Stimulated activated CD4-positive, alpha-beta T cell treated with anti-CD3 and anti-CD28 coated beads, Interleukin-15, amount 100 ng/mL, for 1 hour (primary cell): ENCODE measurements around the gene NEDD9.
A peak's percentile ranks its signal among the peaks of the same experiment; 100 is the strongest.

Source experiments
- DNase-seq, 2 donors: peaks; one replicate each; pipeline ENCODE4 v3.0.0-alpha.2; 2020; ENCODE audit warnings: low read depth in 1 of 2, low spot score in 1 of 2

NEDD9 gene

DNA sequence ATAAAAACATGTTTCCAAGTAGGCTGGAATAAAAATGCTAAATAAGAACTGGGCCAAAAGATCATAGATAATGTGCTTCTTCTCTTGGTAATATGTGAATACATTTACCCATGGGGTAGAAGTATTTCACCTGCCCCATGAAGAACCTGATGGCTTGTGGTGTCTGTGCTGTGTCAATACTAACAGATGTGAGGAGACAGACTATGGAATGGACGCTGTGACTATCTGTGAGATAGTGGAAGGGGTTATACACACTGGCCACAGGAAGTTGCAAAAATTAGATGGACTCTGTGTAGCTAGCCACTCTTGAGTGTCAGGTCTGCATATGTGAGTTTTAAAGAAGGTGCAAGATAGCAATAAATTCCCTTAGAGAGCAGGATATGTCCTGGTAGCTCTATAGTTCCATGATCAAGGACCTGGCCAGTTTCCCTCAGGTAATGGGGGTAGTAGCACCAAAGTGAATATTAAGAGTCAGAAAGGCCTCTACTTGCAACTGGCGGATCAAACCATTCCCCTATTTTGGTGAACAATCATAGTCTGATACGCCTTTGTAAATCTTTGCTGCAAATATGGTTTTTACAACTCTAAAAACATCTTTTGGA, 48.6 kb downstream of the NEDD9 start:
- DNase-seq = no peak

DNA sequence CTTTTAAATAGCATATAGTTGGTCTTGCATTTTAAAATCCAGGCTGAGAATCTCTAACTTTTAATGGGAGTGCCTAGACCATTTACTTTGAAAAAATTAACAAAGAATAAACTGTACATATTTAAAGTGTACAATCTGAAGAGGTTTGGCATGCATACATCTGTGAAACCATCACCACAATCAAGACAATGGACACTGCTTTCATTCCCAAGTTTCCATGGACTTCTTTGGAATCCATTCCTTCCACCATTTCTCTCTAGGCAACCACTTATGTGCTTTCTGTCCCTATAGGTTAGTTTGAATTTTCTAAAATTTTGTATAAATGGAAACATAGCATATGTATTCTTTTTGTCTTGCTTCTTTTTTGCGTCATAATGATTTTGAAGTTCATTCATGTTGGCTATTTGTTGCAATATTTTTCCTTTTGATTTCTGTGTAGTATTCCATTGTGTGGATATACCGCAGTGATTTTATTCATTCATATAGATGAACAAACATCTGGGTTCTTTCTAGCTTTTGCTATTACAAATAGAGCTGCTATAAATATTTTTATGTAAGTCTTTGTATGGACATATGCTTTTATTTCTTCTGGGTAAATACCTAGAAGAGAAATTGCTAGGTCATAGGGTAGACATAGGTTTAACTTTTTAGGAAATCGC, 50.9 kb downstream of the NEDD9 start:
- no peak for DNase-seq

DNA sequence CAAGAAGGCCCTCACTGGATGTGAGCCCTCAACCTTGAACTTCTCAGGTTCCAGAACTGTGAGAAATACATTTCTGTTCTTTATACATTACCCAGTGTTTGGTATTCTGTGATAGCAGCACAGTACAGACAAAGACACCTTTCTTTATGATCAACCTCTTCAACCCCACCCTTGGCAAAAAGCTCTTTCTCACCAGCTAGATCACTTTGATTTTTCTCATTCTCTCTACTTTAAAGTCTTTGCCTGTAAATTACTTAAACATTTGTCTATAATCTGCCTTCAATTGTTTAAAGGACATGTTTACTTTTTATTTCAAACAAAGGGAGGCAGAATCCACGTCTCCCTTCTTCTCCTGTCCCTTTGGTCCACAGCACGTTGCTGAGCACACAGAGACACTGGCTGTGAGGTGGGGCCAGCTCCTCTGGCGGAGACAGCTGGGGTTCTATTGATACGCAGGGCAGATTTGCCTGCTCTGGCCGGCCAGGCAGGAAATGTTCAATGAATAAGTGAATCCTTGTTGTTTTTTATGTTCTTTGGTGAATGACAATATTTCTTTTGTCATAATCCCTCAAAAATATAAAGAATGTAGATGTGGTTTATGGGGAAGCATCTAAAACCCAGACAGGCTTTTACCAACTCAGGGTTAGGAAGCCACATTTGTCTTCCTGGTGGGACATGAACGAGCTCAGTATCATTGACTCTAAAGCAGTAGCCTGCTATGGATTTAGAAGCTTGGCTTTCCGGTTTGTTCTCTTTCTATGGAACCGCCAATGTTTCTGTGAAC, 52.9 kb downstream of the NEDD9 start:
- DNase-seq = no peak

DNA sequence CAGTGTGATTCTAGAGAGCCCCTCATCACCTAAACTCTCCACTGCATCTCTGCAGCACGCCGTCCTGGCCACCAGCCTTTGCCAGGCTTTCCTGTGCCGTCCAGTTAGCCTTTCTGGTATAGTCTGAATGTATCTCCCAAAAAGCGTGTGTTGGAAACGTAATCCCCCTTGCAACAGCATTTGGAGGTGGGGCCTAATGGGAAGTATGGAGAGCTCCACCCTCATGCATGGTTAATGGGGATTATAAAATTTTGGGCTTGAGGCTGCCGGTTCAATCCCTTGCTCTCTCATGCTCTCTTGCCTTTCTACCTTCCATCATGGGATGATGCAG, 53.4 kb downstream of the NEDD9 start:
- DNase-seq = no peak

- no peak for DNase-seq
Observed at GRCh38 chr6:11177271-11177670, 55.2 kb downstream of the NEDD9 start.

DNA sequence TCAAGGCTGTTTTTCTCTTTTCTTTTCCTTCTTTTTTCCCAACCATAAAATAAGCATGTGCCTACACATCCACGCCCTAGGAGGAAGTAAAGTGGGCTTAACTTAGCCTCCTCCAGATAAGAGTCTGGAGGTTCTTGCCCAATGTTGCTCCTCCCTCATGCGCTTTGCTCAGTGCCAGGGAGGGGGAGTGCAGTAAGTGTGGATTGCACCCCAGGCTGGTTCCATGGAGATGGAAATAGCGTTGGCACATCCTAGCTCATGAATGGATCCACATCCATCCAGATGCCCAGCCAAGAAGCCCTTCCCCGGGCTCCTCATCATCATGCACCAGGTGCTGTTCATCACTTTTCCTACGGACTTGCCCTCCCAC, 58.2 kb downstream of the NEDD9 start:
- DNase-seq = no peak

DNA sequence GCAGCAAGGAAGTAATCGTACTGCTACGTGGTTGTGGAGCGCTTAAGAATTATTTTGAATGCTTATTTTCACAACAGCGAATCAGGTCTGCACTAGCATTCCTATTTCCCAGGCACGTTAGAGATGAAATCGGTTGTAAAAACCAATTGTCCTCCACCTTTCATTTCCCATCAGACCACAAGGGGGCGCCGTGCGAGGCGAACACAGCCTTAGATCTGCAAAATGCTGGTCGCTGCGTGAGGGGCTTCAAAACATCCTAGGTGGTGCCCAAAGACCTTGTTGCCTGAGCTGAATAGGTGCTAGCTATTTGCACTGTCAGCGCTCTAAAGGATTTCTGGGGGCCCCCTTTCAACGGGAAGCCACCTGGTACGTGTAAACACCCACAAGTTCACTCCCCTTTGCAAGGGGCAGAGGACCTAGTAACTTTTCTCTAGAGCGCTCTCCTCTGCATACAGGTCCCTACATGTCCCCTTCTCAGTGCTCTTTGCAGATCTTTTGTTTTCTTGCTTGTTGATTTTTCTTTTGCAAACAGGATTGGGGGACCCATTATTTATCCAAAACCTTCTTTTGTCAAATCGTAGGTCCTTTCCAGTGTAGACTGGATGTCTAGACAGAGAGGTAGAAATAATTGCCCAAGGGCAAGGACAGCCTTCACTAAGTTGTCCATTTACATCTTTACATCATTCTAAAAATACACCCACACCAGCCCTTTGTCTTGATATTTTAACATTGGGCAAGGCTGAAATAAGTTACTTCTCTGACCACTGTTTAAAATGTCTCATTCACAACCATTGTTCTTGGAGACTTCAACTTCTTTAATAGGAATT, 59.8 kb downstream of the NEDD9 start:
- DNase-seq = peak; percentile 53 to 66

GRCh38 chr6:11171952-11172351, 60.5 kb downstream of the NEDD9 start:
- DNase-seq = no peak

GRCh38 chr6:11168091-11168635, 64.3 kb downstream of the NEDD9 start:
- DNase-seq = no peak

DNA sequence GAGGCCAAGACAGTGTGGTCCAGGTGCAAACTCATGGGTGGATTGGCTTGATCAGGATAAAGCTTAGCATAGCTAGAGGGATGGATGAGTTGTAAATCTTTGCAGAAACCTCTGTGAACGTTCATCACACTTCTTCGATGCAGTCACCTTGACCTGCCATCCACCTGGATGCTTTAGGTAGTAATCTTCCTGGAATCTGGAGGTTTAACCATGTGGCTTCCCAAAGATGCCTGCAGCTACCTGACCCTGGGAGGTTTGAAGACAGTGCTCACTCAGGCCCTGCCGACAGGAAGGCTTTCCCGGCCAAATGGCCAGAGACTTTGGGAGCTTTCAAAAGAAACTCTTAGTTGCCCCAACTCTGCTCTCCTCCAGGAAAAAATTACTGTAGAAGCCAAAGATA, 65.5 kb downstream of the NEDD9 start:
- no peak for DNase-seq

GRCh38 chr6:11164717-11165646, 67.5 kb downstream of the NEDD9 start:
- DNase-seq = no peak

DNA sequence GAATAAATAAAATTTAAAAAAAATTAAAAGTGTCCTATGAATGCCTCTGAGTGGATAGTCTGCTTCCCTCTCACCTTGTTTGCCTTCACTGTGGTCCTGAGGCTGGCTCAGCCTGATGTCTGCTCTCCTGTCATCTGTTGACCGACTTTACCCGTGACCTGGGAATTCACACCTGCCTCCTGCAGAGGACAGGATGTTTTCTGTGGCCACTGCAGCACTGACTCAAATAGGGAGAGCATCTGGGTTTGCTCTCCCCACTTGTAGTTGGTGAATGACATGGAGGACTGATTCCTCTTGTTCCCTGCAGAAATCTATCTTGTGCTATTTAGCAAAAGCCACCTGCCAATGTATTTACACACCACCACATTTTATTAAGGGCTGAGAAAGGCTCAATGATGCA, 68.5 kb downstream of the NEDD9 start:
- no peak for DNase-seq

DNA sequence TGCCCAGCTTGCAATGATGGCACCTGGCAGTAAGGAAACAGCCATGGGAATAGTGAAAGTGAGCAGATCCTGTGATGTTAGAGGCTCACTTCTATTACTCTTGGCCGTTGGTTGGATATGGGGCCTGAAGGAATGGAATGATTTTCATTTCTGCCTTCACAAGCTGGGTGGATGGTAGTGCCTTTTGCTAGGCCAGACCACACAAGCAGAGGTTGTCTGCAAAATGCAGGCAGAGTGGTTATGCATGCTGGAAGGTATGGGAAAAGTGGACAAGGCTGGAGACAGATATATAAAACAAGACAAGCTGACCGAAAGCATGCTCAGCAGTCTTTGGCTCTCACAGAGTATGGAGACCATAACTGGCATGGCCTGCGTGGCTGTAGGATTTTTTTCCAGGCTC, 70.2 kb downstream of the NEDD9 start:
- no peak for DNase-seq

- no peak for DNase-seq
Observed at GRCh38 chr6:11161031-11161956, 71.2 kb downstream of the NEDD9 start.

- DNase-seq = no peak
Observed at GRCh38 chr6:11160199-11160598, 72.3 kb downstream of the NEDD9 start.

DNA sequence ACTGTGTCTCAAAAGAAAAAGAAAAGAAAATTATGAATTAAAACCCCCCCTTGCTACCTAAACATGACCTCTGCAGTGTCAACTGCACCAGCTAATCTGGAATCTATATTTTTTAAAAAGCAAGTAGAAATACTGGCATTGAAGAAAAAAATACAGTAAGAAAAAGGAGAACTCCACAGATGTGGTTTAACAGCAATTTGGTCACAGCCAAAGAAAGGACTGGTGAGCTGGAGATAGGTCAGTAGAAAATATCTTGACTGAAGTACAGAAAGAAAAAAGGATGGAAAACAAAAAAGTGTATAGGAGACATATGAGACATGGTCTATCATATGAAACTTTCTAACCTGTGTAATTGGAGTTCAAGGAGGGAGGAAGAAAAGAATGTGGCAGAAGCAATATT, 76.9 kb downstream of the NEDD9 start:
- no peak for DNase-seq

DNA sequence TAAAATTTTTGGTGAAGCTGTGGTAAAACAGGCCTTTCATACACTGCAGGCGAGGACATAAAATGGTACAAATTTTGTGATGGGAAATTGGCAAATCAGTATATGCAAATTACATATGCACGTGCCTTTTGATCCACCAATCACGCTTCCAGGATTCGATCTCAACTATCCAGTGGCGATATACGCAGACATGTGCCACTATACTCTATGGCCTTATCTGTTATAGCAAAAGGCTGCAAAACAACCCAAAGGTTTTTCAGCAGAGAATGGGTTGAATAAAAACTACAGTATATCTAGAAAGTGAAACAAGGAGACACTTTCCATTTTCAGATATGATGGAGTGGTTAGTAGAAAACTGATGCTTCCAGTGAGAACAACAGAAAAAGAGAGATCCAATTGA, 79.0 kb downstream of the NEDD9 start:
- no peak for DNase-seq

GRCh38 chr6:11152581-11152980, 79.9 kb downstream of the NEDD9 start:
- no peak for DNase-seq

DNA sequence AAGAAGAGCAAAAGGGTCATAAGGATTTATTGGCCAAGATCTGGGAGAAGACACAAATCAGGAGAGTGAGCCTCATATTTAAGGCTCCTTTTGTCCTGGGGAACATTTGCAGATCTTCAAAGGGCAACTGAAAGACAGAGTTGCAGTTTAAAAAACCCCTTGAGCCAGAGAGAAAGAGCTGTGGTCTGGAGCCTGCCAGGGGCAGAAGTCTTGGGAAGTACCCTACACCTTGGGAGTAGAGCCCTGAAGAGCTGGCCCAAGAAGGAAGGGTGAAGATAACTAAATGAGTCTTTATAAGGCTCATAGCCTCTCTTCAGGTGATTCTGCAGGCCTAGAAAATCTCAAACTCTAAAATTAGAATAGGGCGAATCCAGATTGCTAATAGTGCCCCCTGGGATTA, 81.0 kb downstream of the NEDD9 start:
- no peak for DNase-seq
